Measurements from ENCODE around the gene ELL2. TPM values are rescaled to one million over a fixed set of nuclear protein-coding genes. Genes with fewer than 3 reads are reported as not detected.

ELL2 gene
- polyA plus RNA-seq, 1 donor from 2014 or later: 1.4 TPM

DNA sequence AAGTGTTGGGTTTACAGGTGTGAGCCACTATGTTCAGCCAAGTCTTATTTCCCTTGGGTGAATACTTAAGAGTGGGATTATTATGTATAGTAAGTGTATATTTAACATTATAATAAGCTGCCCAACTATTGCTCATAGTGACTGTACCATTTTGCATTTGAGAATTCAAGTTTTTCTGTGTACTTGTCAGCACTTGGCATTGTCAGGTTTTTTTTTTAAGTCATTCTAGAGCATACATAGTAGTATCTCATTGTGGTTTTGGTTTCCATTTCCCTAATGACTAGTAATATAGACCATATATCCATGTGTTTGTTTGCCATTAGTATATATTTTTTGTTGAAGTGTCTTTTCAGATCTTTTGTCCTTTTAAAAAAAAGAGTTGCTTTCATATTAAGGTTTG lies 10.5 kb upstream of the ELL2 start:
- H3K27ac ChIP-seq (ENCODE audit: low read length): no peak overlapping the region
- peaks cover 3% of the 10 kb centered on the region for H3F3A ChIP-seq (ENCODE audit: insufficient read depth, low read length, poor library complexity, severe bottlenecking)
- H2AFZ ChIP-seq (ENCODE audit: low read depth, low read length): no peak overlapping the region
- no peaks in the 10 kb centered on the region for H3K36me3 ChIP-seq (ENCODE audit: insufficient read depth, low read length)
- no peak overlapping the region for H3K4me3 ChIP-seq (ENCODE audit: low read length)
- H3K9me3 ChIP-seq (ENCODE audit: low read length): no peaks in the 10 kb centered on the region
- TF ChIP-seq TAF1 (IDR thresholded peaks at IDR 0.05; ENCODE audit: low read depth): no peak
- no peak overlapping the region for H3K4me2 ChIP-seq (ENCODE audit: low read length)
- no peaks in the 10 kb centered on the region for H3K79me2 ChIP-seq (replicated peaks; ENCODE audit: insufficient read depth, low read length)
- H4K20me1 ChIP-seq (ENCODE audit: insufficient read depth): no peaks in the 10 kb centered on the region
- H3K27me3 ChIP-seq (ENCODE audit: insufficient read depth, low read depth, low read length): no peaks in the 10 kb centered on the region
- no peak overlapping the region for H3K9ac ChIP-seq (ENCODE audit: low read length)
- H3K9me2 ChIP-seq (ENCODE audit: insufficient read depth, low read length): no peaks in the 10 kb centered on the region

DNA sequence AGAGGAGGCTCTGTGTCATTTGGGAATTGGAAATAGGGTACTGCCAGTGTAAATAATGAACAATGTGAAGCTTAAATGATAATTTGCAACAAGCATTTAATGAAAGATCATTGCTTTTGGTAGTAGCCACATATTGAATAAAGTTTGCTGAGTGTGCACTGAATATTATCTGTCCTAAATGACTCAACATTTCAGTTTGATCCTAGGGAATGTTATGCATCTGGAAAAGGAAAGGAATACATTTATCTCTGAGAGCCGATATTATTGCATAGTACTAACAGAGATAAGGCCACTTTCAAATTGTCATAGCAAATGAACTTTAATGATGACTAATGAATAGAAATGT lies 8.7 kb upstream of the ELL2 start:
- Histone ChIP-seq H3F3A (ENCODE audit: insufficient read depth, low read length, poor library complexity, severe bottlenecking) (peaks cover 3% of the 10 kb centered on the region), H3K4me2 (ENCODE audit: low read length) (no peak overlapping the region), H3K4me3 (ENCODE audit: low read length) (no peak overlapping the region), H3K9me2 (ENCODE audit: insufficient read depth, low read length) (no peaks in the 10 kb centered on the region), H3K9ac (ENCODE audit: low read length) (no peak overlapping the region), H3K9me3 (ENCODE audit: low read length) (no peaks in the 10 kb centered on the region), H2AFZ (ENCODE audit: low read depth, low read length) (no peak overlapping the region), H3K79me2 (replicated peaks; ENCODE audit: insufficient read depth, low read length) (no peaks in the 10 kb centered on the region), H3K27me3 (ENCODE audit: insufficient read depth, low read depth, low read length) (no peaks in the 10 kb centered on the region), H3K27ac (ENCODE audit: low read length) (no peak overlapping the region), H3K36me3 (ENCODE audit: insufficient read depth, low read length) (no peaks in the 10 kb centered on the region), H4K20me1 (ENCODE audit: insufficient read depth) (no peaks in the 10 kb centered on the region)
- TF ChIP-seq SMC3 (conservative IDR thresholded peaks at IDR 0.05; ENCODE audit: poor library complexity) (no peak), MXI1 (conservative IDR thresholded peaks at IDR 0.05; ENCODE audit: poor library complexity, severe bottlenecking) (no peak), CTCF (IDR thresholded peaks at IDR 0.05; ENCODE audit: poor library complexity, severe bottlenecking) (no peak), REST (IDR thresholded peaks at IDR 0.05; ENCODE audit: borderline replicate concordance) (no peak), EP300 (conservative IDR thresholded peaks at IDR 0.05; ENCODE audit: poor library complexity, severe bottlenecking) (no peak), TAF1 (IDR thresholded peaks at IDR 0.05; ENCODE audit: low read depth) (no peak), POLR2AphosphoS5 (IDR thresholded peaks at IDR 0.05) (no peak), RAD21 (conservative IDR thresholded peaks at IDR 0.05) (no peak), EZH2 (IDR thresholded peaks at IDR 0.05; ENCODE audit: borderline replicate concordance, insufficient read depth, low read length, poor library complexity, severe bottlenecking) (no peak)

Measured in neural cell (in vitro differentiated cells).